Measurements from ENCODE around the gene AFG3L2.
A peak's percentile ranks its signal among the peaks of the same experiment; 100 is the strongest.
"Not testable (repeated sequence)": the region's sequence is repeated elsewhere in the genome, so short reads cannot be mapped to it uniquely, and the experiment has no call there.

The AFG3L2 gene

DNA sequence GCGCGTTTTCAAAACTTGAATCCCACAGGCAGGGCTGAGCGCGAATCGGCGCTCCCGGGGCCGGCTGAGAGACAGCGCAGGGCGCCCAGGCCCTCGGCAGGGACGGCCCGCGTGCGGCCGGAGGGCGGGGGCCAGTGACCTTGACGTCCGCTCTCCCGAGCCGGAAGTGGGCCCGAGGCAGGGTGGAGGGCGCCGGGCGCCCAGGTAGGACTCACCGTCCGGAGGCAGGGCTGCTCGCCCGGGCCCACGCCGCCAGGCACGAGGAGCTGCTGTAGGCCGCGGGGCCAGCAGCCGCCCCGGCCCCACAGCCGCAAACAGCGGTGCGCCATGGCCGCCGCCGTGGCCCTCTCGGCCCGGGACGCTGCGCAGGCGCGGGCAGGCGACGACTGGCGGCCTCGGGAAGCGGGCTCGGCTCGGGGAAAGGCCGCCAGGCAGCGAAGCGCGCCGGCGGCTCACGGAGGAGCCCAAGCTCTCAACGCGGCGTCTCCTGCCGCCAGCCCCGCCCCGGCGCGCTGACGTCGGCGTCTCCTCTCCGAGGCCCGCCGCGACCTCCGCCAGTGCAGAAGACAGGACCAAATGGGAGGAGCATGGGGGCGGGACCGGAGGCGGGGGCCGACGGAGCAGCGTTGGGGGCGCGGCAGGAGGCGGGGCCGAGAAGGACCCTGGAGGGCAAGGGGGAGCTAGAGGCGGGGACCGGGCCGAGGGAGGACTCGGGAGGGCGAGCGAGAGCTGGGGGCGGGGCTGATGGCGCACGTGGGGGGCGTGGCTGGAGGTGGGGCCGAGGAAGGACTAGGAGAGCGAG lies at the start of gene AFG3L2:
TSS of gene AFG3L2 (minus strand) at position 474 of the 802 bp plus-strand sequence. CDS start at position 329, 145 bp downstream.
- peak; percentile 100 for DNase-seq

DNA sequence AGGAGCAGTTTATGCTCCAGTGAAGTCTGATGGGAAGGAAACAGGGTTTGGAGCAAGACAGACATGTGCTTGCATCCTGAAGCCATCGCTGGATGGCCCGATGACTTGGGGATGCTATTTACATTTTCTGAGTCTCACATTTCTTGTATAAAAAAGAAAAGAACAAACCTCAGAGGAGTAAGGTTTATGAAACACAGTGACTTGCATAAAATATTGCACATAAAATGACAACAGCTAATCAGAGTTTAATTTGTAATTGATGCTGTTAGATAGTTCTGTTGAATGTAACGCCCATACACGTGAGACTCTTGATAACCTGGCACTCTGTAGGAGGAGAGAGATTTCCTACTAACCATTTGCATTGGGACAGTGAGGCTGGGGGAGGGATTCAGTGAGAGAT lies 47.2 kb upstream of the AFG3L2 start:
- no peak for DNase-seq

DNA sequence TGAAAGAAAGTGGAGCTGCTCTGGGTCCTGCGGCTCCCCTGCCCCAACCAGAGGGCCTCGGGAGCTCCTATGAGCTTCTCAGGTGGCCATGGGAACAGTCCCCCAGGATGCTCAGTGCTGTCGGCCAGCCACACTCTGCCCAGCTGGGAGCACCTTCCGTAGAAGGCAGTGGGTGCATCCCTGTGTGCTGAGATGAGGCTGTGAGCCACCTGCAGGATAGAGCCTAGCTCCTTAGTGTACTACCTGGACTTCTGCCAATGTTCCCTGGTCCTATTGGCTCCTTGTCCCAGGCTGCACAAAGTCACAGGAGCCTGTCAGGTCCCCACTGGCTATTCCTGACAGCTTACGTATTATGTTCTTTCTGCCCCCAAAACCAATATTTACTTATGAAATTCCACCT lies 46.8 kb upstream of the AFG3L2 start:
- no peak for DNase-seq

DNA sequence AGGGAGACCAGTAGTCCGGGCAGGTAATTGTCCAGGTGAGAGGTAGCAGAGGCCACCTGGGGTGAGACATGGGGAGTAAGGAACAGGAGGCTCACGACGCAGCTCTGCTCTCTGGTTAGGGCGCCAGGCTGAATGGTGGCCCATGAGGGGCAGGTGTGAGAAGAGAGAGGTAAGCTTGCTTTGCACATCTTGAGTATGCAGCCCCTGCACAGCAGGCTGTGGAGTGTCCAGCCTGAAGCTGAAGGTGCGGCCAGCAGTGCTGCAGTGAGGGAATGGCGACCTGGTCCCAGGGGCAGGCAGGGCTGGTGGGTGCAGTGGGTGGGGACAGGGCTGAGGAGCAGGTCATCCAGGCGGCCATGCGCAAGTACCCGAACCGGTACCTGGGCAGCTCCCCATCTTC lies 46.4 kb upstream of the AFG3L2 start:
- no peak for DNase-seq

DNA sequence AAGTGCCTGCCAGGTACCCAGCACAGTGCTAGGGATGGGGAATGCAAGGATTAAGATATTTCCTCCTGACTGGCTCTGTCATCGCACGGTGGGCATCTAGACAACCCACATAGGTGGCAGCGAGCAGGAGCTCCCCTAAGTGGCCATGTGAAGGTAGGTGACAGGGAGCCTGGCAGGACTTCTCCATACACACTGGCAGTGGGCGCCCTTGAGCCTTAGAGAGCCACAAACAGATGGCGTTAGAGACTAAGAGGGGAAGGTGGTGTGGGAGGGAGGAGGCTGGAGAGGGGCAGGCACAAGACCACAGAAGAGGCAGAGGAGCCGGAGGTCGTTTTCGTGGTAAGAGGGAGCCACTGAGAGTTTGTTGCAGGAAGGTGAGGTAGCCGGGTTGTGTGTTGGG lies 45.9 kb upstream of the AFG3L2 start:
- DNase-seq = no peak

GRCh38 chr18:12421732-12422131 lies 44.7 kb upstream of the AFG3L2 start:
- DNase-seq = no peak

GRCh38 chr18:12420821-12421421 lies 43.9 kb upstream of the AFG3L2 start:
- no peak for DNase-seq

DNA sequence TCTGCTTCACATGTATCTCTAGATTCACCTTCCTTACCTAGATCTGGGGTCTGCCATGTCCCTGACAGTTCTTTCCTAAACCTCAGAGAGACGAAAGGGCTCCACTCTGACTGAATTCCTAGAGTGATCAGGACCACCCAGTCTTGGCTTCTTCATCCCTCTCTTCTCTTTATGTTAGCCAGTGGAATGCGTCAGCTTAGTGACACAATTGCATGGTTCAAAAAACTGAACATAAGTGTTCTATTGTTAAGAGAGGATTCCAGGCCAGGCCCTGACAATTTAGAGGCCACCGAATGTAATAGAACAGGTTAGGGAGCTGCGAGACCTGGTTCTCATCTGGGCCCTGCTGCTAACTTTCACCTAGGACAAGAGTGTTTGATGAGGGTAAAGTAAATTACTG lies 40.7 kb upstream of the AFG3L2 start:
- no peak for DNase-seq

GRCh38 chr18:12416098-12416729 lies 39.2 kb upstream of the AFG3L2 start:
- no peak for DNase-seq

GRCh38 chr18:12411456-12411855 lies 34.4 kb upstream of the AFG3L2 start:
- no peak for DNase-seq

GRCh38 chr18:12410747-12411146 lies 33.7 kb upstream of the AFG3L2 start:
- DNase-seq = not testable (repeated sequence)

DNA sequence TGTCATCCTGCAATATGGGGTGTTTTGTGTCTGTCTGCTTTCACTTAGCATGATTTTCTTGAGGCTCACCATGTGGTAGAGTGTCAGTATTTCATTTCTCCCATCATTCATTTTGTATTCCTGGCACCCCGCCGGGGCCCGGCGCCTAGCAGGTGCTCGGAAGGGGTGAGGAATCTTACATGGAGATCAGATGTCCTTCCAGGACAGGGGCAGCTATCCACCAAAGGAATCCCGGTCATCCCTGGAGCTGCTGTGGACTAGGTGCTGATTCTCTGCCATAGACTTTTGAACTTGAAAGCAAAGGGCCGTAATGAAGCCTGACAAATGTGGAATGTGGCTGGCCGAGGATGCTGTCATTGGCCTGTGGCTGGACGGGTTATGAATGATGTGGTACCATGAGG lies 33.1 kb upstream of the AFG3L2 start:
- no peak for DNase-seq

- no peak for DNase-seq
Measured at GRCh38 chr18:12409469-12409868, 32.4 kb upstream of the AFG3L2 start.

DNA sequence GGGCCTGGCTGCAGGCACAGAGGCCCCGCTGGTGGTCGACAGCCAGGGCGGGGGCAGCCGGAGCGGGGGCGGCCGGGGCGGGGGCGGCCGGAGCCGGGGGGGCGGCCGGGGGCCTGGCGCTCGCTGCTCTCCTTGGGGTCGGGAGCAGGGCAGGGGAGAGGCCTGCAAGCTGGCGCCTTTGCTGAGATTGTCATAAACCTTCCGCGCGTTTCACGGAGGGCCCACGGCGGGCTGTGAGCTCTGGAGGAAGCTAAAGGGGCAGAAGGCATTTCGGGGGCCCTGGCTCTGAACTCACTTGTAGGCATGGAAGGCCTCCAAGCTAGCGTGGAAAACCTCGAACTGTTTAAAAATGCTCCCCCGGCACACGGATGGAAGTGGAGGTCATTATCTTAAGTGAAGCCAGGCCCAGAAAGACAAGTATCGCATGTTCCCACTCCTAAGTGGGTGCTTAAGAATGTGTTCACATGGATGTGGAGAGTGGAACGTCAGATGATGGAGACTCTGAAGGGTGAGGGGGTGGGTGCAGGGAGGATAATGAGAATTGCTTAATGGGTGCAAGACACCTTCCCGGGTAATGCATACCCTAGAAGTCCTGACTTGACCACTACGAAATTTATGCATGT lies 31.3 kb upstream of the AFG3L2 start:
- DNase-seq = no peak

- DNase-seq = no peak
Measured at GRCh38 chr18:12406371-12407111, 29.5 kb upstream of the AFG3L2 start.

DNA sequence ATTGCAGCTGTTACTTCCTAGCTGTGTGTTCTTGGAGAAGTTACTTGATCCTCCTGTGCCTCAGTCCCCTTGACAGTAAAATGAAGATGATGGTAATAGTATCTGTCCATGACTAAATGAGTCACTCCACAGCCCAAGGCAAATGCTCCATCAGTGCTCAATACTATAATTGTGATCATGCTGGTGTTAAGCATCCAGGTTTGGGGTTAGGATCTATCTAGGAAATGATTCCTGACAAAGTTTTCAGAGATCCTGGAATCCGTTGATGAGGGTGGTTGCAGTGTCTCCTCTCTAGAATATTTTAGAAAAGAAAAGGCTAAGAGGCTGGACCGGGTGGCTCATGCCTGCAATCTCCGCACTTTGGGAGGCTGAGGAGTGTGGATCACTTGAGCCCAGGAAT lies 28.0 kb upstream of the AFG3L2 start:
- DNase-seq = no peak

DNA sequence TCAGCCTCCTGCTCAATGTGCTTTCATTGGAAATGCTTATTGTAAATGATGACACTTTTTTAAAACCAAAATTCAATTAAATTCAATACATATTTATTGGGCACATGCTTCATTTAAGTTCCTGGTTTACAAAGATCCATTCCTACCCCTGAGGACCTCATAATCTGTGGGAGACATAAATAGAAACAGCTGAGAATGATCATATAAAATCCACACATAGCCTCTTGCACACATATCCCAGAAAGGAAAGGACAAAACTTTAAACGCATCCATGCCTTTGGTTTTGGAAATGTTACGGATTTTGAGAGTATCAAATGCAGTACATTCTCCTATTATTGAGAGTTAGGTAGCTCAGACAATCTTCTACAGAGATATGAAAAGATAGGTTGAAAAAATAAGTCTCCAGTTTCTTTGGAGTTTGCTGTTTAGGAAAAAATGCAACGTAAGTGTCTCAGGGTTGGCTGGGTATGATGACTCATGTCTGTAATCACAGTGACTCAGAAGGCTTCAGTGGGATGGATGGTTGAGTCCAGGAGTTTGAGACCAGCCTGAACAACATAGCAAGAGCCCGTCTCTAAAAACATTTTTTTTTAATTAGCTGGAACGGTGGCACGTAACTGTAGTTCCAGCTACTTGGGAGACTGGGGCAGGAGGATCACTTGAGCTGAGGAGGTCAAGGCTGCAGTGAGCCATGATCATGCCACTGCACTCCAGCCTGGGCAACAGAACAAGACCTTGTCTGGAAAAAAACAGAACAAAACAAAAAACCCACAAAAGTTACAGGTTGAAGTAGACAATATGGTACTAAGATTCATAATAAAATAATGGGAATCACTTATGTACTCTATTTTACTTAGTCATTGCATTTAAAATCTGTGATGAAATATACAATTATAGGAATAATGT lies 26.8 kb upstream of the AFG3L2 start:
- DNase-seq = no peak

GRCh38 chr18:12401881-12402280 lies 24.9 kb upstream of the AFG3L2 start:
- DNase-seq = no peak

DNA sequence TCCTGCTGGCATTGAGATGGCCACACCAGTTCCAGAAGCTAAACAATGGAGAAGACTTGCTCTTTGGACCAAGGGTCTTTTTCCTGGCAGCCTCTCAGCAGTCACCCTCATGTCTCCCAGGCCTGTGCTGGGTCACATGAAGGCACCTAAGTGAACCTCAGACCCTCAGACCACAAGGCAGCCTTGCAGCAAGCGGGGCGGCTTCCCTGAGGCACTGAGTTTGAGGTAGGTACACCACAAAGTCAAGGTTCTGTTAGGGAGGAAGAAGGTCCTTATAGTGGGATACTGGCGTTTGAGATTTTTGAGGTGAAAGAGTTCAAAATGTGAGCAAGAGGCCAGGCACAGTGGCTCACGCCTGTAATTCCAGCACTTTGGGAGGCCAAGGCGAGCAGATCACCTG lies 22.2 kb upstream of the AFG3L2 start:
- DNase-seq = no peak

DNA sequence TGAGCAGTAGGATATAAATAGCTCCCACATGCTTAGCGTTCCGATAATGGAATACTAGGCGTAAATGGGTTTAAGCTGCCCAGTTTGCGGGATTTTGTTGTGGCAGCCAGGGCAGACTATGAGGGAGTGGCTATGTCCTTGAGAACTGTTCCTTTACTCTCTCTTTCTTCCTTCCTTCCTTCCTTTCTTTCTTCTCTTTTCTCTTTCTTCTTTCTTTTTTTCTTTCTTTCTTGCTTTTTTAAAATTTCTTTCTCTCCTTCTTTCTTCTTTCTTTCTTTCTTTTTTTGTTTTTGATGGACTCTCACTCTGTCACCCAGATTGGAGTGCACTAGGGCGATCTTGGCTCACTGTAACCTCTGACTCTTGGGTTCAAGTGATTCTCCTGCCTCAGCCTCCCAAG lies 21.6 kb upstream of the AFG3L2 start:
- no peak for DNase-seq

GRCh38 chr18:12397793-12398192 lies 20.8 kb upstream of the AFG3L2 start:
- no peak for DNase-seq

DNA sequence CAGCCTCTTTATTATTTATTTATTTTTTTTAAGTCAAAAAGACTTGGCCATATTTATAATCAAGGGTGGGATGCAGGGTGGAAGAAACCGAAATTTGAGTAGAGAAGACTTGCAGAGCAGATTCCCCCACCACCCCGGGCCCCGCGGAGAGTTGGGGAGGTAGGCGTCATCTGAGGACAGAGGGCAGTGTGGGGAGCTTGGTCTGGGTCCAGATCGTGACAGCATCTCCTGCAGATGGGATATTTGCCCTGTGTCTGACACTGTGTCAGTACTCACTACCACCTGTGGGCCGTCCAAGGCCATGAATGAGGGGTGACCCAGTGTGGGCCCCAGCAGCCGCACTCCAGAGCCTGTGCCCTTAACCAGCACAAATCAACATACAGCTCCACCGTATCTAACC lies 20.2 kb upstream of the AFG3L2 start:
- DNase-seq = no peak
